GM19438 (cell line): ENCODE data around the gene MLST8.
"Not testable (repeated sequence)": the region's sequence is repeated elsewhere in the genome, so short reads cannot be mapped to it uniquely, and the experiment has no call there.

ENCODE experiments used
- ATAC-seq: cut with Tn5 transposase; IDR thresholded peaks from one replicate; pipeline ENCODE4 v1.9.1; 2021; ENCODE audit warnings: low read depth; ENCODE audit not compliant: unreplicated experiment

MLST8 gene

DNA sequence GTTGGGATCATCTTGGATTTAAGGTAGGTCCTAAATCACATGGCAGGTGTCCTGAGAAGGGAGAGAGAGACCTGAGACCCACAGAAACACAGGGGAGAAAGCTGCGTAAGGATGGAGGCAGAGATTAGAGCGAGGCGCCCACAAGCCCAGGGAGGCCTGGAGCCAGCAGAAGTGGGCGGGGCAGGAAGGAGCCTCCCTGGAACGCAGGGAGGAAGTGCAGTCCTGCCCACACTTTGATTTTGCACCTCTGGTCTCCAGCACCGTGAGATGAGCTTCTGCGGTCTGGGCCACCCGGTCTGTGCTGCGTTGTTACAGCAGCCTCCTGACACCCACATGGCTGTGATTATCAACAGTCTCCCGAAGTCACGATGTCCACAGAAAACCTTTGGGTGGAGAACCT is 37.3 kb downstream of the MLST8 start:
- ATAC-seq: no peak

DNA sequence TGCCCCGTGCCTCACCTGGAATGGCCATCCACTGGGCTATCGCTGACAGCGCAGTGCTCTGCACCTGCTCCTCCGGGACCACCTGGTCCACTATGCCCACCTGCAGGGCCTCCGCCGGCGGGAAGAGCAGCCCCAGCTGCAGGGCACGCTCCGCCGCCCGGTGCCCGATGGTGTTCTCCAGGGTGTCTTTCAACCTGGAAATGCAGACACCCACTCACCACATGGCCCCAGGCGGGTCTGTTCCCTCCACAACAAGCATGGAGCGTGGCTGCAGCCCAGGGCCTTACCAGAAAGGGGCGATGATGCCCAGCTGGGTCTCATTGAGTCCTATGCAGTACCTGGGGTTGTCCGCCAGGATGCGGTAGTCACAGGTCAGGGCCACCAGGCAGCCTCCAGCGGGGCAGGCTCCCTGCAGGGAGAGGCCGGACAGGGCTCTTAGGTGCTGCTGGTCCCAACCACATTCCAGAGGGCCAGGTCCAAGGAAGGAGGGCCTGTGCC is 37.8 kb downstream of the MLST8 start:
- no peak for ATAC-seq

DNA sequence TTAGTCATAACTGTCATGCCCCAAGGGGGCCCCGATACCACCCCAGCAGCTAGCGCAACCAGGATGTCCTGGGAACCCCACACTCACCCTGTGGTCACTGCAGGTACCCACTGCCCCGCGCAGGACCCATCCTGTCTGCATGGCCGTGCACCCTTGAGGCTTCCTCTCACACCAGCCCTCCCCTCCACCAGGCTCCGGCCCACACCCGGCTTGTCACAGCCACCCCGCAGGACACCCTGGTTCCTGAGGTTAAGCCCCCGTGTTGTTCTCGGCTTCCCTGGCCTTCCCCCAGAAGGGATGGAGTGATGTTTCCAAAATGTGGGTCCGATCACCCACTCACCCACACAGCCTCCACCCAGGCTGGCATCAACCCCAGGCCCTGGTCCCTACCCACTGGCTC is 38.5 kb downstream of the MLST8 start:
- no peak for ATAC-seq

DNA sequence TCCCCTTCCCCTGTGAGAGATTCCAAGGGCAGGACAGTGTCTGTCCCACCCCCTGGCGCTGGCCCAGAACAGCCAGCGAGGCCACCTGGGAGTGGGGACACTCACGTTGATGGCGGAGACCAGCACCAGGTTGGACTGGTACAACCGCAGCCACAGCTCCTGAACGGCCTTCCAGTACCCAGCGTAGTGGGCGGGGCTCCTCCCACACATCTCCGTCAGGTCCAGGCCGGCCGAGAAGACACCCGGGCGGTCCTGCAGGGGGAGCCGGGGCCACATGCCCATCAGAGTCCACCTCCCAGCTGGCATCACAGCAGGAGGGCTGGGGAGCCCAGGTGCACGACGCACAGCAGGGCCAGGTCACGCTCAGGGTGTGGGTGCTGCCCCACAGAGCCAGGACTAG is 39.0 kb downstream of the MLST8 start:
- ATAC-seq: no peak

DNA sequence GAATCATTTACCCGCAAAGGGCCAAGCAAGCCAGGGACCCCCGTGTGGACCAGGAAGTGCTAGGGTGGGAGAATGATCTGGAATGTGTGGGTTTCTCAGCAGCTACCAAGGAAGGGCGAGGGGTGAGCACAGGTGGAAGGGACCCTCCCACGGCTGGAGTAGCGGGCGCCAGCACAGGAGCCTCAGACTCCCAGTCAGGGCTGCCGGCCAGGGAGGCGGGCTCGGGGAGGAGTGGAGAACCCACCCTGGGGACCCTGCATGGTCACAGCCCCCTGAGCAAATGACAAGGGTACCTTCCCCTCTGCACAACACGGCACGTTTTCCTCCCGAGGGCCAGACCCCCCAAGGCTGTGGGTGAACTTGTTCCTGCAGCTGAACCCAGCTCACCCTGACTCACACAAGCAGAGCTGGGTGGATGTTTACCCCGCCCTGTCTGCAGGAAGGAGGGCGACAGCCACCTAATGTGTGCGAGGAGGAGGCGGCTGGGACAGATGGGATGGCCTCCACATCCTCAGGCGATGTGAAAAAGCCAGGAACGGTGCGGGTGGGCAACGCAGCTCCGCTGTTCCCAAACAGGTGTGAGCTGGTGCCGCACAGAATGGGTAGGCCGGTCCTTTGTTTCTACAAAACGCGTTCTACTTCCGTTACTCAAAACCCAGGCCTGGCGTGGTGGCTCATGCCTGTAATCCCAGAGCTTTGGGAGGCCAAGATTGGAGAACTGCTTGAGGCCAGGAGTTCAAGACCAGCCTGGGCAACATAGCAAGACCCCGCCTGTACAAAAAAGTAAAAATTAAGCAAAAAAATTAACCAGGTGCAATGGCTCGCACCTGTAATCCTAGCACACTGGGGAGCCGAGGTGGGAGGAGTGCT is 39.9 kb downstream of the MLST8 start:
- no peak for ATAC-seq

DNA sequence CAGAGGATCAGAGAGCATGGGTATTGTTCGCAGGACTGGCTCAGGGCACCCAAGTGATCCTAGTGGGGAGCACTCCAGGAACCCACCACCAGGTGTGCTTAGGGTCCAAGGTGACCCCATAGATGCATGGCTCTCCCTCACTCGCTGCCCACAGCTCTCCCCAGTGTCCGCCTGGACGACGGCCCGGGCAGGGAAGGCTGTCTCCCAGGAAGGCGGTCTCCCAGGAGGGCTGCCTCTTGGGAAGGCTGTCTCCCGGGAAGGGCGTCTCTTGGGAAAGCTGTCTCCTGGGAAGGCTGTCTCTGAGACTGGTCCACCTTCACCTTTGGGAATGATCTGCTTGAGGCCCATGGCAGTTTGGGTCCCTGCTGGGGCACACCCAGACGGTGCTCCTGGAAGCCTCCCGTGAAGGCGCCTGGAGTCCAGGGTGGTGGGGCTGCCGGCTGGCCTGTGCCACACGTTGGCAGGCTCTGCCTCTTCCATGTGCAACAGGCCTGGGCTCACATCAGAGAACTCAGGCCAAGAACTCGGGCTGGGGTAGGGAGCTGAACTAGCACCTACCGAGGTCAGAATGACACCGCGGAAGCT is 41.1 kb downstream of the MLST8 start:
- no peak for ATAC-seq

DNA sequence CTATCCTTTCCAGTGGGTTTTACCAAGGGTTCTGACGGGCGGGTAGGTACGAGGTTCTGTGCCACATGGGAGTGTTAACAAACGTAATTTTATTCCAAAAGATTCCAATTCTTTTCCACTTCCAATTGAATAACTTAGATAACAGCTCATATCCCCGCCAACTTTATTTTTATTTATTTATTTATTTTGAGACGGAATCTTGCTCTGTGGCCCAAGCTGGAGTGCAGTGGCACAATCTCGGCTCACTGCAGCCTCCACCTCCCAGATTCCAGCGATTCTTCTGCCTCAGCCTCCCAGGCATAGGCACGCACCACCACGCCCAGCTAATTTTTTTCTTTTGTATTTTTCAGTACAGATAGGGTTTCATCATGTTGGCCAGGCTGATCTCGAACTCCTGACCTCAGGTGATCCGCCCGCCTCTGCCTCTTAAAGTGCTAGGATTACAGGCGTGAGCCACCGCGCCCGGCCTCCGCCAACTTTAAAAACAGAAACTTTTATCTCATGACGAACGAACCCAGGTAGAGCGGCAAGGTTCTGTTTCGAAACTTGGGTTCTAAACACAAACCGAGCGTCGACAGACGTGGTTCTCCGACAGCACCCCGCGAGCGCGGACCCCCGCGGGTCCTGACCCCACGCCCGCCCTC is 45.5 kb downstream of the MLST8 start:
- ATAC-seq: no peak

DNA sequence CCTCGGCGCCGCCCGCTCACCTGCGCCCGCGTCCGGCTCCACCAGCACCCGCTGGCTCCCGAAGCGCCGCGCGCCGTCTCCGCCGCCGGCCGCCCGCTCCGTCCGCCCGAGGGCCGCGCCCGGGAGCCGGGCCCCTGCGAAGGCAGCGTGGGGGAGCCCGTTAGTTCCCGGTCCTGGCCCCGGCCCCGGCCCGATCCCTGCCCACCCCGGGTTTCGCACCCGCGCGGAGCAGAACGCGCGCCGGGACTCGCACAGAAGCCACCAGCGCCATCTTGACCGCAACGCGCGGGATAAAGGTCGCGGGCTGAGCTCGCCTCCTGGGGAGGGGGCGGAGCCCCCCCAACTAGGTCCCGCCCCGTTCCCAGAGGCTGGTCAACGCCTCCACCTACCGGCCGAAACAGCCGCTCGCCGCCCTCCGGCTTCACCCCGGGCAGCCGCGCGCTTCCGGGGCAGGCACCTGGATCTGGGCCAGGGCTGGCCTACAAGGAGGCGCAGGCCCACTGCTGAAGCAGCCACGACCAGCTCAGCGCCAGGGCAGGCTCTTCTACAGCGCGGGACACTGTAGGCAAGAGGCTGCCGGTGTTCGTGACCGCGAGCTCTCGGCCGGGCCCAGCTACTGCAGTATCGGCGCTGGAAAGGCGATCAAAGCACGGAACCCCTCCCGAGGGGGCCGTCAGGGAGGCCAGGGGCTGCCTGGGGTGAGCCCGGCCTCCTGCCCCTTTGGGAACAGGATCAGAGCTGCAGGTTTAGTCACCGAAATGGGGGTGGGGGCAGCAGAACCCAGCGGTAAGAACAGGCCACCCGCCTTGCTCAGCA is 46.2 kb downstream of the MLST8 start, which contains the start of gene ECI1:
Gene ECI1, minus strand, starts transcription at position 292 of the 816 bp plus-strand sequence. Its CDS starts 21 bp downstream, at position 271.
- peak; percentile 85 for ATAC-seq

DNA sequence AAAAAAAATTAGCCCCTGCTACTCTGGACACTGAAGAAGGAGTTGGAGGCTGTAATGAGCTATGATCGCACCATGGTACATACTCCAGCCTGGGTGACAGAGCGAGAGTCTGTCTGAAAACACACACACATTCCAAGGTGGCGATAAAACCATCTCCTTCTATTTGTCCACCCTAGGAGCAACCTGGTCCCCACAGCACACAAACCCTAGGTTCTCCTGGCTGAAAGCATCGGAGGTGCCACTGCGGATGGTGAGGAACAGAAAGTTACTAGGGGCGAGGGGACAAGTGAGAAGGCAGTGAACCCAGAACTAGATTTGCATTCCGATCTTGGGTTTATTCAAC is 47.5 kb downstream of the MLST8 start:
- ATAC-seq: no peak

DNA sequence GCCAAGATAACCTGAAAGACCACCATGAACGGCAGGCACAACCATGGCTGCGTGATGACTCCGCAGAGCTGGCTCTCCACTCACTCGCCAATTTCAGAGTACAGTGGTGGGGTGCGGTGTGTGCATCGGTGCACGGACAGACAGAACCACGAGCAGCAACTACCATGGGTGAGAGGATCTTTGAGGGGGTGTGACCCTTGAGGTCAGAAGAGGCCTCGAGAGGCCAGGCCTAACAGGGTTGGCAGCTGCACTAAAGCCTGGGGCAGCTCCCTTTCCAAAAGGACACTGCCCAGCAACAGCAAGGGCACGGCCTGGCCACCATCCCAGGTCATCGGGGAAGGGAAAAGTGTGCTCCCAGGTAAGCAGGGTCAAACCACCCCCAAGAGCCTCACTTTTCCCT is 48.0 kb downstream of the MLST8 start:
- no peak for ATAC-seq

DNA sequence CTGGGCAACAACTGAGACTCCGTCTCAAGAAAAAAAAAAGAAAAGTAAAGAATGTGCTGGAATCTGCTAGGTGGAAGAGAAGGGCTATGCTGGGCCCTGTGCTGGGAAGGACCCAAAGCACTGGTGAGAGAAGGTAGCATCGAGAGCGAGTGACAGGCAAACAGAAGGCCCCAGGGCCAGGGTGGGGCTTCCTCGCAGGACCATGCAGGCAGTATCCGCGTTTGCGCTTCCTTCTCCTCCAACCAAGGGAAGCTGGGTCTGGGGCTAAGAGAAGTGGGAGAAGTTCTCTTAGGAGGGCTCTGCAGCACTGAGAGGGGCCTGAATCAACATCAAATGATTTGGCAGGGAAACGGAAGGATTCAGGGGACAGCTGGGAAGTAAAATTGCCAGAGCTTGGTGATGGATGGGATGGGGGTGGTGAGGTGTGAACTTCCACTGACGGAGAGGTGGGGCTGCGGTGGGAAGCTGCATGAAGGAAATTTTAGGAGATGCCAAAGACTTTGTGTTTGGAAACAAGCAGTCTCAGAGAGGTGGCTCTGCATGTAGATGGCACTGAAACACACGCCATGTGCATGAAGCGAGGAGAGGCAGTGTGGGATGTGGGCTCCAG is 51.4 kb downstream of the MLST8 start:
- no peak for ATAC-seq

DNA sequence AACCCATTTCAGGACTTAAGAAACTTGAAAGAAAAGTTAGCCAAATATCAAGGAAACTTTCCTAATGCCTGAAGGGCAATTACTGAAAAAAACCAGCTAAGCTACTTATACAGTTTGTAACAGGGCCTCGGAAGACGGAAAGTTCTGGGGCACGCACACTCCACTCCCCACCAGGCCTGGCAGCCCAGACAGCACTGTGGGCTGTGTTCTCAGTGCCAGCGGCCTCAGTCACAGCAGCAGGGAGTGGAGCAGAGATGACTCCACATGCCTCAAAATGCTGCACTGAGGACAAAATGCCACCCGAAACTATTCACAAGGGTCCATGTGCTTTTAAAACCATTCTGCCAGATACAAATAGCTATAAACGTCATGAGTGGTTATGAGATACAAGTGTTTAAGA is 52.5 kb downstream of the MLST8 start:
- no peak for ATAC-seq

DNA sequence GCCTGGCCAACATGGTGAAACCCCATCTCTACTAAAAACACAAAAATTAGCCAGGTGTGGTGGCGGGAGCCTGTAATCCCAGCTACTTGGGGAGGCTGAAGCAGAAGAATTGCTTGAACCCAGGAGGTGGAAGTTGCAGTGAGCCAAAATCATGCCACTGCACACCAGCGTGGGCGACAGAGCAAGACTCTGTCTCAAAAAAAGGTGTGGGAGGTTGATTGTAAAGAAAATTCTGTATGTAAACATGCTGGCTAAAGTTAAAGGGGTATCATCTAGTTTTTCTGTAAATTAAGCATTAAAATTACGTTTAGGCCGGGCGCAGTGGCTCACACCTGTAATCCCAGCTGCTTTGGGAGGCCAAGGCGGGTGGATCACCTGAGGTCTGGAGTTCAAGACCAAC is 53.3 kb downstream of the MLST8 start:
- not testable (repeated sequence) for ATAC-seq
